ENCODE data around the gene IL21R.
A peak's percentile ranks its signal among the peaks of the same experiment; 100 is the strongest.

- TF ChIP-seq POLR2A (IDR thresholded peaks at IDR 0.05; ENCODE audit: low read depth, low read length) (peak; percentile 79), POU2F2 (IDR thresholded peaks at IDR 0.05; ENCODE audit: low read depth, low read length) (peak; percentile 80; the same call in 1 of the 2 replicates), POLR2AphosphoS5 (IDR thresholded peaks at IDR 0.05; ENCODE audit: low read depth, low read length) (peak; percentile 82), TAF1 (IDR thresholded peaks at IDR 0.05; ENCODE audit: low read depth, low read length) (peak; percentile 28; the same call in 1 of the 2 replicates), PAX5 (IDR thresholded peaks at IDR 0.05; ENCODE audit: insufficient read depth, low read length, severe bottlenecking) (no peak)
Observed at GRCh38 chr16:27404163-27404823, 2.3 kb downstream of the IL21R start.

Data from GM12891 (cell line).